ENCODE results near the gene WDR18. TPM values are rescaled to one million over a fixed set of nuclear protein-coding genes. Genes with fewer than 3 reads are reported as not detected.
A peak's percentile ranks its signal among the peaks of the same experiment; 100 is the strongest.

WDR18 gene
- total and polyA plus RNA-seq, 2 donors from 2014 or later: 40.3 to 77.2 TPM

DNA sequence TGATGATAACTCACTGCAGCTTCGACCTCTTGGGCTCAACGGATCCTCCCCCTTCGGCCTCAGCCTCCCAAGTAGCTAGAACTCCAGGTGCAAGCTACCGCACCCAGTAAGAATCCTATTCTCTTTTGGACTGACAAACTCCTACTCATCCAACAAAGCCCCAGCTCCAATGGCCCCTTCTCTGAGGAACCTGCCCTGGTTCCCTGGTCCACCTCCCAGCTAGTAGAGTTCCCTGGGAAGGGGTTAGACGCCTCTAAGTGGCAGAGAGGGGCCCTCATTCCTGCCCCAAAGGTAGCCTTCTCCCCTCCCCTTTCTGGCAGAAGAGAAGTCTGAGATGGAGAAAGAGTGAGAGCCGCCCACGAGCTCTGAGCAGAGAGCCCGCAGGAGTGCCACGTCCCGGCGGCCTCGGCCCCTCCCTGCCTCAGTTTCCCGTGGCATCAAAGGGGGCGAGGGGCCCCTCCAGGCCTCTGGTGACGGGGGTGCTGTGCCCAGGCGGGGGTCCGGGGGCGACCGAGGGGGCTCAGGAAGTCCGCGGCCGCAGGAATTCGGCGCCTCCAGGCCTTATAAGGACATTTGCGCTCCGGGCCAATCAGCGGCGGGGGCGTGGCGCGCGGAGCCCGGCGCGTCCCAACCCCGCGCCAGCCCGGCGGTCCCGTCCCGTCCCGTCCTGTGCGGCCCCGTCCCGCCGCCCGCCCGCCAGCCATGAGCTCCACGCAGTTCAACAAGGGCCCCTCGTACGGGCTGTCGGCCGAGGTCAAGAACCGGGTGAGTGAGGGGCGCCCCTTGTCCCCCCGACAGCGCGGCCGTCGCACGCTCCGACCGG, 42.0 kb downstream of the WDR18 start, which contains the start of gene CNN2:
CNN2 (plus strand) TSS at position 649 of the 823 bp plus-strand sequence; CDS start at position 703, 54 bp downstream.
- no peaks in the 10 kb centered on the region for H3K9me3 ChIP-seq (ENCODE audit: control insufficient read depth in 2 of 3, insufficient read depth in 1 of 3, low read length in 3 of 3)
- intact Hi-C loops (cut with DNase I): no loop called here
- TF ChIP-seq, protein P1, sequence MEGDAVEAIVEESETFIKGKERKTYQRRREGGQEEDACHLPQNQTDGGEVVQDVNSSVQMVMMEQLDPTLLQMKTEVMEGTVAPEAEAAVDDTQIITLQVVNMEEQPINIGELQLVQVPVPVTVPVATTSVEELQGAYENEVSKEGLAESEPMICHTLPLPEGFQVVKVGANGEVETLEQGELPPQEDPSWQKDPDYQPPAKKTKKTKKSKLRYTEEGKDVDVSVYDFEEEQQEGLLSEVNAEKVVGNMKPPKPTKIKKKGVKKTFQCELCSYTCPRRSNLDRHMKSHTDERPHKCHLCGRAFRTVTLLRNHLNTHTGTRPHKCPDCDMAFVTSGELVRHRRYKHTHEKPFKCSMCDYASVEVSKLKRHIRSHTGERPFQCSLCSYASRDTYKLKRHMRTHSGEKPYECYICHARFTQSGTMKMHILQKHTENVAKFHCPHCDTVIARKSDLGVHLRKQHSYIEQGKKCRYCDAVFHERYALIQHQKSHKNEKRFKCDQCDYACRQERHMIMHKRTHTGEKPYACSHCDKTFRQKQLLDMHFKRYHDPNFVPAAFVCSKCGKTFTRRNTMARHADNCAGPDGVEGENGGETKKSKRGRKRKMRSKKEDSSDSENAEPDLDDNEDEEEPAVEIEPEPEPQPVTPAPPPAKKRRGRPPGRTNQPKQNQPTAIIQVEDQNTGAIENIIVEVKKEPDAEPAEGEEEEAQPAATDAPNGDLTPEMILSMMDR (IDR thresholded peaks at IDR 0.05; ENCODE audit: borderline replicate concordance, extremely low read depth, insufficient read depth): no peak

DNA sequence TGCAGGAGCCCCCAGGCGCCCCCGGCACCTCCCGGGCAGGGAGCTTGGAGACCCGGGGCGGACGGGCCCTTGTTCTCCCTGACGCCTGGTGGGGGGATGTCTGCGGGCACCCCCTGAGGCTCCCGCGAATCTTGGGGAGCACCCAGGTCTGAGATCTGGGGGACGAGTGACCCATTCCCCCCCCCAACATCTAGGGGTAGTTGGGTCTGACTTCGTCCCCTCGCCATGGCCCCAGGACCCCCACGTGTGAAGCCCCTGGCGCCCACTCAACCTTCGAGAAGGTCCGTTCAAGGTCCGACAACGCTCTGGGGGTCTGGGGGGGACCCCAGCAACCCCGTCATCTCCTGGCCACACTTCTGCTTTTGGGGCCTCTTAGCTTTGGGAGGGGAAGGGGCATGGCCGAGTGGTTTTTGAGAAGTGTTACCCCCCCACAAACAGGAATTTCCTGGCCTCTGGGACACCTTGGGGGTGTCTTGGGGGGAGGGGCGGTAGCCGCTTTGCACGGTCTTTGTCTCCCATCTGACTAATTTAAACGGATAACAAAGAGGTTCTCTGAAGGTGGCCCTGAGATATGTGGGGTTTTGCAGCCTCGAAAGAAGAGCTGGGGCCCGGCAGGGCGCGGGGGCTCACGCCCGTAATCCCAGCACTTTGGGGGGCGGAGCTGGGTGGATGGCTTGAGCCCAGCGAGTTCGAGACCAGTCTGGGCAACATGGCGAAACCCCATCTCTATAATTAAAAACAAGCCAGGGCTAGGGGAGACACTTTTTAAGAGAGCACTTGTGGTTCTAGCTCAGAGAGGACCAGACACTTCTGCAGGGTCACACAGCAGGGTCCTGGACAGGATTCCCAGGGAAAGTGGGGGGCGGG, 42.9 kb downstream of the WDR18 start:
- DNase-seq: peak in 4 of 5 donors; percentile 43 to 81 (median 57)

More for the DNA sequence above, 42.0 kb downstream of the WDR18 start, which contains the start of gene CNN2:
- H3K4me3 ChIP-seq (ENCODE audit: low read length in 3 of 3): peak within 1 kb of the TSS; percentile 58 to 84 (median 69)
- DNase-seq (peak; percentile 84 to 95 (median 91)), FAIRE-seq (no peak)
- peak within 1 kb of the TSS; percentile 40 to 91 (median 48) for H3K9ac ChIP-seq (ENCODE audit: low read length in 3 of 3)
- H3K27ac ChIP-seq (ENCODE audit: low read depth in 2 of 2, low read length in 2 of 2): peak within 1 kb of the TSS; percentile 95 to 96
- H3K27me3 ChIP-seq (ENCODE audit: control insufficient read depth, insufficient read depth, low read length): no peaks in the 10 kb centered on the region
- no peaks in the 10 kb centered on the region for H3K36me3 ChIP-seq (ENCODE audit: control insufficient read depth in 2 of 3, insufficient read depth in 3 of 3, low read length in 3 of 3)
- peaks cover 0 to 8% (median 0%) of the 10 kb centered on the region in 3 donors for H3K4me1 ChIP-seq (ENCODE audit: control insufficient read depth in 2 of 3, insufficient read depth in 2 of 3, low read depth in 1 of 3, low read length in 3 of 3)

DNA sequence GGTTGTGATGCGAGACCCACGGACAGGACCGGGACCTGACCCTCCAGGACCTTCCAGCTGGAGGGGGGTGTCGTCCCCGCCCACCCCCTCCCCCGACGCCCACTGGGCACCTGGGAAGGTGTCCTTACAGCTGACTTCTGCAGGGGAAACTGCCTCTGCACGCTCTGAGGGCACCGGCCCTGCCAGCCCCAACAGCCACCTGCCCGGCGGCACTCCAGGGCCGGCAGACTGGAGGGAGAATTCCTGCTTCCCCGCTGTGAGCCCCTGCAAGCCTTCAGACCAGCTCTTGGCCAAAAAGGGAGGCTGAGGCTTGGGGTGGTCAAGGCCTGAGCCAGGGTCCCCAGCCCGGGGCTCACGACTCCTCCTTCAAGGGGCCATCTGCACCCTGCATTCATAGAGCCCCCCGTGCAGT, 43.5 kb downstream of the WDR18 start:
- FAIRE-seq: no peak
- peaks cover 0 to 8% (median 0%) of the 10 kb centered on the region in 3 donors for H3K4me1 ChIP-seq (ENCODE audit: control insufficient read depth in 2 of 3, insufficient read depth in 2 of 3, low read depth in 1 of 3, low read length in 3 of 3)
- H3K9ac ChIP-seq (ENCODE audit: low read length in 3 of 3): peak overlapping the region; percentile 40 to 91 (median 54)
- TF ChIP-seq, protein P1 (IDR thresholded peaks at IDR 0.05; ENCODE audit: borderline replicate concordance, extremely low read depth, insufficient read depth): no peak
- H3K36me3 ChIP-seq (ENCODE audit: control insufficient read depth in 2 of 3, insufficient read depth in 3 of 3, low read length in 3 of 3): peaks cover 3 to 8% (median 3%) of the 10 kb centered on the region in 3 donors
- intact Hi-C loops (cut with DNase I): no loop called here
- no peaks in the 10 kb centered on the region for H3K9me3 ChIP-seq (ENCODE audit: control insufficient read depth in 2 of 3, insufficient read depth in 1 of 3, low read length in 3 of 3)
- peak overlapping the region; percentile 58 to 84 (median 69) for H3K4me3 ChIP-seq (ENCODE audit: low read length in 3 of 3)
- H3K27ac ChIP-seq (ENCODE audit: low read depth in 2 of 2, low read length in 2 of 2): peak overlapping the region; percentile 88 to 96
- DNase-seq: peak in 1 of 5 donors; percentile 79
- H3K27me3 ChIP-seq (ENCODE audit: control insufficient read depth, insufficient read depth, low read length): no peaks in the 10 kb centered on the region

More for the DNA sequence above, 42.9 kb downstream of the WDR18 start:
- no peaks in the 10 kb centered on the region for H3K9me3 ChIP-seq (ENCODE audit: control insufficient read depth in 2 of 3, insufficient read depth in 1 of 3, low read length in 3 of 3)
- H3K27me3 ChIP-seq (ENCODE audit: control insufficient read depth, insufficient read depth, low read length): no peaks in the 10 kb centered on the region
- H3K4me3 ChIP-seq (ENCODE audit: low read length in 3 of 3): peak overlapping the region; percentile 58 to 84 (median 69)
- TF ChIP-seq, protein P1 (IDR thresholded peaks at IDR 0.05; ENCODE audit: borderline replicate concordance, extremely low read depth, insufficient read depth): no peak
- intact Hi-C loops (cut with DNase I): no loop called here
- H3K27ac ChIP-seq (ENCODE audit: low read depth in 2 of 2, low read length in 2 of 2): peak overlapping the region; percentile 95 to 96
- H3K4me1 ChIP-seq (ENCODE audit: control insufficient read depth in 2 of 3, insufficient read depth in 2 of 3, low read depth in 1 of 3, low read length in 3 of 3): peaks cover 0 to 8% (median 0%) of the 10 kb centered on the region in 3 donors
- peak overlapping the region; percentile 40 to 91 (median 41) for H3K9ac ChIP-seq (ENCODE audit: low read length in 3 of 3)
- no peak for FAIRE-seq
- peaks cover 0 to 1% (median 0%) of the 10 kb centered on the region in 3 donors for H3K36me3 ChIP-seq (ENCODE audit: control insufficient read depth in 2 of 3, insufficient read depth in 3 of 3, low read length in 3 of 3)
